HUES64 (cell line): ENCODE measurements around the gene SRPK3.

Experiments used
- H3K27ac ChIP-seq: 2 replicates; pipeline ENCODE4 v1.7.0; 2013; ENCODE audit warnings: low read depth, low read length, inconsistent platforms
- H3K27me3 ChIP-seq: 2 replicates; pipeline ENCODE4 v1.6.1; 2013; ENCODE audit warnings: mild to moderate bottlenecking, low read length; ENCODE audit not compliant: insufficient read depth
- H3K36me3 ChIP-seq: 2 replicates; pipeline ENCODE4 v1.6.1; 2013; ENCODE audit warnings: mild to moderate bottlenecking, low read length; ENCODE audit not compliant: insufficient read depth
- H3K4me1 ChIP-seq: 2 replicates; pipeline ENCODE4 v1.6.1; 2013; ENCODE audit warnings: mild to moderate bottlenecking, low read length, moderate library complexity; ENCODE audit not compliant: insufficient read depth
- H3K4me3 ChIP-seq: 2 replicates; pipeline ENCODE4 v1.5.1; 2013; ENCODE audit warnings: mild to moderate bottlenecking, low read length, moderate library complexity
- H3K9ac ChIP-seq: 2 replicates; pipeline ENCODE4 v1.6.1; 2013; ENCODE audit warnings: mild to moderate bottlenecking, low read depth, low read length
- H3K9me3 ChIP-seq: 2 replicates; pipeline ENCODE4 v1.6.1; 2013; ENCODE audit warnings: low read depth, low read length; ENCODE audit not compliant: insufficient read depth
- WGBS: fragments of 150-250, 120-280 bp; methylation state at CpG from one replicate; pipeline ENCODE4 v1.1.7; 2013; ENCODE audit warnings: missing lambda C conversion rate; 5-methylcytosine and 5-hydroxymethylcytosine counted together

The SRPK3 gene

GRCh38 chrX:153766871-153767673, 13.8 kb upstream of the SRPK3 start:
- H3K4me1 ChIP-seq, result peaks cover 4% of the 10 kb centered on the region; the same call in 1 of the 2 replicates
- no peak overlapping the region for H3K4me3 ChIP-seq
- WGBS, result 85% methylated on average over 56 of the region's 56 CpGs
- H3K36me3 ChIP-seq, result no peaks in the 10 kb centered on the region
- H3K27ac ChIP-seq, result no peak overlapping the region
- no peaks in the 10 kb centered on the region for H3K9me3 ChIP-seq
- H3K27me3 ChIP-seq, result no peaks in the 10 kb centered on the region
- H3K9ac ChIP-seq, result no peak overlapping the region

- Histone ChIP-seq H3K4me3 (no peak overlapping the region), H3K4me1 (peaks cover 4% of the 10 kb centered on the region; the same call in 1 of the 2 replicates), H3K27ac (no peak overlapping the region), H3K9ac (no peak overlapping the region), H3K27me3 (no peaks in the 10 kb centered on the region), H3K36me3 (no peaks in the 10 kb centered on the region), H3K9me3 (no peaks in the 10 kb centered on the region)
- WGBS, result 93% methylated on average over 20 of the region's 20 CpGs
Observed at GRCh38 chrX:153767674-153768055, 13.2 kb upstream of the SRPK3 start.

- H3K9me3 ChIP-seq, result no peaks in the 10 kb centered on the region
- peaks cover 4% of the 10 kb centered on the region; the same call in 1 of the 2 replicates for H3K4me1 ChIP-seq
- no peak overlapping the region for H3K4me3 ChIP-seq
- H3K27me3 ChIP-seq, result no peaks in the 10 kb centered on the region
- no peak overlapping the region for H3K9ac ChIP-seq
- H3K27ac ChIP-seq, result no peak overlapping the region
- WGBS, result 90% methylated on average over 20 of the region's 22 CpGs
- no peaks in the 10 kb centered on the region for H3K36me3 ChIP-seq
Observed at GRCh38 chrX:153768311-153769157, 12.3 kb upstream of the SRPK3 start.

- Histone ChIP-seq H3K27me3 (no peaks in the 10 kb centered on the region), H3K27ac (no peak overlapping the region), H3K4me1 (peaks cover 4% of the 10 kb centered on the region; the same call in 1 of the 2 replicates), H3K36me3 (no peaks in the 10 kb centered on the region), H3K9me3 (no peaks in the 10 kb centered on the region), H3K9ac (no peak overlapping the region), H3K4me3 (no peak overlapping the region)
- WGBS, result 94% methylated on average over 23 of the region's 23 CpGs
Observed at GRCh38 chrX:153769158-153769864, 11.5 kb upstream of the SRPK3 start.

GRCh38 chrX:153769865-153770600, 10.8 kb upstream of the SRPK3 start:
- Histone ChIP-seq H3K27me3 (no peaks in the 10 kb centered on the region), H3K4me1 (peaks cover 4% of the 10 kb centered on the region; the same call in 1 of the 2 replicates), H3K4me3 (no peak overlapping the region), H3K36me3 (no peaks in the 10 kb centered on the region), H3K27ac (no peak overlapping the region), H3K9me3 (no peaks in the 10 kb centered on the region), H3K9ac (no peak overlapping the region)
- 89% methylated on average over 25 of the region's 25 CpGs for WGBS

GRCh38 chrX:153770601-153771414, 10.0 kb upstream of the SRPK3 start:
- Histone ChIP-seq H3K9ac (no peak overlapping the region), H3K36me3 (no peaks in the 10 kb centered on the region), H3K4me1 (peaks cover 4% of the 10 kb centered on the region; the same call in 1 of the 2 replicates), H3K27me3 (no peaks in the 10 kb centered on the region), H3K9me3 (no peaks in the 10 kb centered on the region), H3K4me3 (no peak overlapping the region), H3K27ac (no peak overlapping the region)
- 92% methylated on average over 18 of the region's 18 CpGs for WGBS

GRCh38 chrX:153771415-153772315, 9.2 kb upstream of the SRPK3 start:
- Histone ChIP-seq H3K4me1 (no peaks in the 10 kb centered on the region), H3K27ac (no peak overlapping the region), H3K4me3 (no peak overlapping the region), H3K9ac (no peak overlapping the region), H3K9me3 (no peaks in the 10 kb centered on the region), H3K36me3 (no peaks in the 10 kb centered on the region), H3K27me3 (no peaks in the 10 kb centered on the region)
- WGBS, result 90% methylated on average over 37 of the region's 37 CpGs

GRCh38 chrX:153772316-153773217, 8.3 kb upstream of the SRPK3 start:
- H3K36me3 ChIP-seq, result no peaks in the 10 kb centered on the region
- WGBS, result 88% methylated on average over 20 of the region's 21 CpGs
- no peak overlapping the region for H3K4me3 ChIP-seq
- H3K9me3 ChIP-seq, result no peaks in the 10 kb centered on the region
- no peak overlapping the region for H3K27ac ChIP-seq
- no peak overlapping the region for H3K9ac ChIP-seq
- H3K27me3 ChIP-seq, result no peaks in the 10 kb centered on the region
- no peaks in the 10 kb centered on the region for H3K4me1 ChIP-seq

- H3K9ac ChIP-seq, result no peak overlapping the region
- no peaks in the 10 kb centered on the region for H3K9me3 ChIP-seq
- H3K36me3 ChIP-seq, result no peaks in the 10 kb centered on the region
- no peak overlapping the region for H3K27ac ChIP-seq
- WGBS, result 95% methylated on average over 23 of the region's 23 CpGs
- no peaks in the 10 kb centered on the region for H3K4me1 ChIP-seq
- H3K4me3 ChIP-seq, result no peak overlapping the region
- H3K27me3 ChIP-seq, result no peaks in the 10 kb centered on the region
Observed at GRCh38 chrX:153773218-153773611, 7.6 kb upstream of the SRPK3 start.
